ENCODE measurements around the gene DNMT3A.
A peak's percentile ranks its signal among the peaks of the same experiment; 100 is the strongest.

Gene DNMT3A

DNA sequence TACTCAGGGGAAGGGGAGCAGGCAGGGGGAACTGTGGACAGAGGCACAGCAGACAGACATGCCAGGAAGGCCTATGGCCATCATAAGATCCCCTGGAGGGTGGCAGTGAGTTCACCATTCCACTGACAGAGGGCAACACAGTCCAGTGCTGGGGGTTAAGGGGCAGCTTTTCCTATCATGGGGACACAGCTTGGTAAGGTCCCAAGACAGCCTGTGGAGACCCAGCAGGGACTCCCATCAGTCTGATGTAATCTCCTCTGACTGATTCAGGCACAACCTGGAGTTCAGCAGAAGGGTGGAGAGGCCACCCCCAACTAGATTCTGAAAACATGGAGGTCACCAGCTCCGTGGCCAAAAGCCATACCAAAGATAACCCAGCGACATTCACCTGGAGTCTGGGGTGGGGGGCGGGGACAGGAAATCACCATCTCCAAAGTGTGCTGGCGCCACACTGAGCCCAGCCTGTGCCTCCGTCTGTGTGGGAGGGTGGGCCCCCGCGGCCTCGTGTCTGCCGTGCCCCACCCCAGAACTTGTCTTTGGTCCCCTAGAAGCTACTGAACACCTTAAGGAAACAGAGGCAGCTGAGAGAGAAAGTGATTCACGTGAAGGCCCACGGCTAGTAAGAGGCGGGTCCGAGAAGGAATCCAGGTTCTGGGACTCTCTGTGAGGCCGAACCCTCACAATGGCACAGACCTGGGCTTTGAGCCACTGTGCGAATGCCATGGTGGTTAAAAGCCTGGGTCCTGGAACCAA lies 28.6 kb downstream of the DNMT3A start:
- no peak overlapping the region for H3K4me3 ChIP-seq (ENCODE audit: low read length)
- TF ChIP-seq, protein P1, sequence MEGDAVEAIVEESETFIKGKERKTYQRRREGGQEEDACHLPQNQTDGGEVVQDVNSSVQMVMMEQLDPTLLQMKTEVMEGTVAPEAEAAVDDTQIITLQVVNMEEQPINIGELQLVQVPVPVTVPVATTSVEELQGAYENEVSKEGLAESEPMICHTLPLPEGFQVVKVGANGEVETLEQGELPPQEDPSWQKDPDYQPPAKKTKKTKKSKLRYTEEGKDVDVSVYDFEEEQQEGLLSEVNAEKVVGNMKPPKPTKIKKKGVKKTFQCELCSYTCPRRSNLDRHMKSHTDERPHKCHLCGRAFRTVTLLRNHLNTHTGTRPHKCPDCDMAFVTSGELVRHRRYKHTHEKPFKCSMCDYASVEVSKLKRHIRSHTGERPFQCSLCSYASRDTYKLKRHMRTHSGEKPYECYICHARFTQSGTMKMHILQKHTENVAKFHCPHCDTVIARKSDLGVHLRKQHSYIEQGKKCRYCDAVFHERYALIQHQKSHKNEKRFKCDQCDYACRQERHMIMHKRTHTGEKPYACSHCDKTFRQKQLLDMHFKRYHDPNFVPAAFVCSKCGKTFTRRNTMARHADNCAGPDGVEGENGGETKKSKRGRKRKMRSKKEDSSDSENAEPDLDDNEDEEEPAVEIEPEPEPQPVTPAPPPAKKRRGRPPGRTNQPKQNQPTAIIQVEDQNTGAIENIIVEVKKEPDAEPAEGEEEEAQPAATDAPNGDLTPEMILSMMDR (conservative IDR thresholded peaks at IDR 0.05; ENCODE audit: low read length), result no peak

GRCh38 chr2:25311865-25312575 lies 29.7 kb downstream of the DNMT3A start:
- TF ChIP-seq, protein P1 (conservative IDR thresholded peaks at IDR 0.05; ENCODE audit: low read length), result no peak
- H3K4me3 ChIP-seq (ENCODE audit: low read length), result no peak overlapping the region
- DNase-seq (ENCODE audit: low read depth), result no peak

More for the DNA sequence above, 28.6 kb downstream of the DNMT3A start:
- DNase-seq (ENCODE audit: low read depth), result no peak

DNA sequence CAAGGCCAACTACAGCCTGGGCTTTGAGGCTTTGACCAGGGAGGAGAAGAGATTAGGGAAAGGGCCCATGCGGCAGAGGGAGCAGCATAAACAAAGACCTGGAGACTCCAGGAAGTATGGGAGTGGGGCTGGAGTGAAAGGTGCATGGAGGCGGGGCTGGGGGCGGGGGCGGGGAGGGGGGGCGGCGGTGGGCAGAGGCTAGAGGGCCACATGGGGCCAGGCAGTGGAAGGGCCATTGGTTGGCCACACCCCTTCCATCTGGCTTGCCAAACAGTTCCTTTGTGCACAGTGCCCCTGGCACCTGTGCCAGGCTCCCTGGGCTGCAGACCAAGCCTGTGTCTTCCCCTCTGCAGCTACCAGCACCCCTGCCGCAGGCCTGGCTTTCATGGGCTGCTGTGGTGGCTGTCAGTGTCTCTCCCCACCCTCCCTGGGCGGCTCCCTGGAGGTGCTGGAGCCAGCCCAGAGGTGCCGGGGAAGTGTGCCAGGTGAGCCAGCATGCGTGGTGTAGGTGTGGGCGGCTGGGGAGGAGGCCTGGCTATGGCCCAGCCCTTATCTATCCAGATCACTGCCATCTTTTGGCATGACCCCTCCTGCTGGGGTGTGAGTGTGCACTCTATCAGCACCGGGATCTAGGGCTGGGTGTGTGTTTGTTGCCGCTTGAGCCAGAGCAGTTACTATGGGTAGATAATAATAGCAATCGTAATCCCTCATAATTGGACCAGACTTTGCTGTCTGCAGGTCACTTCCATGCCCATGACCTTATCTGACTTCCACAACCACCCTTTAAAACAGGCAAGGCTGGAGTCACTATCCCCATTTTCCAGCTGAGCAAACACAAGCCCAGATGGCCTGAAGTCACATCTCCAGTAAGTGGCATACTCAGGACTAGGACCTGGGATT lies 30.5 kb downstream of the DNMT3A start:
- TF ChIP-seq, protein P1 (conservative IDR thresholded peaks at IDR 0.05; ENCODE audit: low read length), result no peak
- no peak overlapping the region for H3K4me3 ChIP-seq (ENCODE audit: low read length)
- DNase-seq (ENCODE audit: low read depth), result no peak

DNA sequence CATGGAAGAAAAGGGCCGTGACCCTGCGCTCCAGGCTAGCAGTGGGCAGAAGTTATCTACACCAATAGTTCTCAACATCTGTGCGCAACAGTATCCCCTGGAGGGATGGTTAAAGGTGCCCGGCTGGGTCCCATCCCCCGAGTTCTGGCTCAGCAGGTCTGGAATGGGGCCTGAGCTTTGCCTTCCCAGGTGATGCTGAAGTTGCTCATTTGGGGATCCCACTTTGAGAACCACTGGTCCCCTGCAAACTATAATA lies 31.1 kb downstream of the DNMT3A start:
- H3K4me3 ChIP-seq (ENCODE audit: low read length), result no peak overlapping the region
- no peak for DNase-seq (ENCODE audit: low read depth)
- TF ChIP-seq, protein P1 (conservative IDR thresholded peaks at IDR 0.05; ENCODE audit: low read length), result no peak

DNA sequence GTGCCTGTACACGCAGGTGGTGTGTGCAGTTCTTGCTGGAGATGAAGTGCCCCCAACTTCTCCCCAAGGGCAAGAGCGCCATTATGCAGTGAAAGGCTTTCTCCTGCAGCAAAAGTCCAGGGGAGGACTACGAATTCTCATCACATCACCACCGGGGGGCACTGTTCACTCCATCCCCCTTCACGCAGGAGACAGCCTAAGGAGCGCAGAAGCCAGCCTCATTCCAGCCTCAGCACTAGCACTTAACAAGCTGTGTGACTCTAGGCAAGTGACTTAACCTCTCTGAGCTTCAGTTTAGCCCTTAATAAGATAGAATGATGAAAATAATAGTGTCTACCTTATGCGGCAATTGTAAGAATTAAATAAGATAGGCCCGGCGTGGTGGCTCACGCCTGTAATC lies 32.3 kb downstream of the DNMT3A start:
- TF ChIP-seq, protein P1 (conservative IDR thresholded peaks at IDR 0.05; ENCODE audit: low read length), result peak; percentile 54
- DNase-seq (ENCODE audit: low read depth), result peak; percentile 44
- H3K4me3 ChIP-seq (ENCODE audit: low read length), result no peak overlapping the region

GRCh38 chr2:25308599-25308998 lies 33.1 kb downstream of the DNMT3A start:
- no peak for DNase-seq (ENCODE audit: low read depth)
- TF ChIP-seq, protein P1 (conservative IDR thresholded peaks at IDR 0.05; ENCODE audit: low read length), result no peak
- H3K4me3 ChIP-seq (ENCODE audit: low read length), result no peak overlapping the region
